Measurements from ENCODE around the gene RIN3.
A peak's percentile ranks its signal among the peaks of the same experiment; 100 is the strongest.

The RIN3 gene

DNA sequence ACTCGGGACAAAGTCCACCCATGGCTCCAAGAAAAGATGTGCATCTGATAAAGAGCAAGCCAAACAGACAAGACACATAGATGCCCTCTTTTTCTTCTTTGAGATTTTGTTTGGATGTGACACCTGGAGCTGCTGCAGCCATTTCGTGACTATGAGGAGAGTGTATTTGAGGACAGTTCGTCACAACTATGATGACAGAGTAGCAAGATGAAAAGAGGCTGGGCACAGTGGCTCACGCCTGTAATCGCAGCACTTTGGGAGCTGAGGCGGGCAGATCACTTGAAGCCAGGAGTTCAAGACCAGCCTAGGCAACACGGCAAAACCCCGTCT lies 213.3 kb downstream of the RIN3 start:
- H3K4me3 ChIP-seq (replicated peaks in 1 of 2; ENCODE audit: low read depth in 2 of 2, low read length in 2 of 2), result no peak overlapping the region
- DNase-seq (ENCODE audit: low read depth in 2 of 2), result no peak
- TF ChIP-seq, protein P1, sequence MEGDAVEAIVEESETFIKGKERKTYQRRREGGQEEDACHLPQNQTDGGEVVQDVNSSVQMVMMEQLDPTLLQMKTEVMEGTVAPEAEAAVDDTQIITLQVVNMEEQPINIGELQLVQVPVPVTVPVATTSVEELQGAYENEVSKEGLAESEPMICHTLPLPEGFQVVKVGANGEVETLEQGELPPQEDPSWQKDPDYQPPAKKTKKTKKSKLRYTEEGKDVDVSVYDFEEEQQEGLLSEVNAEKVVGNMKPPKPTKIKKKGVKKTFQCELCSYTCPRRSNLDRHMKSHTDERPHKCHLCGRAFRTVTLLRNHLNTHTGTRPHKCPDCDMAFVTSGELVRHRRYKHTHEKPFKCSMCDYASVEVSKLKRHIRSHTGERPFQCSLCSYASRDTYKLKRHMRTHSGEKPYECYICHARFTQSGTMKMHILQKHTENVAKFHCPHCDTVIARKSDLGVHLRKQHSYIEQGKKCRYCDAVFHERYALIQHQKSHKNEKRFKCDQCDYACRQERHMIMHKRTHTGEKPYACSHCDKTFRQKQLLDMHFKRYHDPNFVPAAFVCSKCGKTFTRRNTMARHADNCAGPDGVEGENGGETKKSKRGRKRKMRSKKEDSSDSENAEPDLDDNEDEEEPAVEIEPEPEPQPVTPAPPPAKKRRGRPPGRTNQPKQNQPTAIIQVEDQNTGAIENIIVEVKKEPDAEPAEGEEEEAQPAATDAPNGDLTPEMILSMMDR (IDR thresholded peaks at IDR 0.05; ENCODE audit: low read depth, low read length), result no peak

DNA sequence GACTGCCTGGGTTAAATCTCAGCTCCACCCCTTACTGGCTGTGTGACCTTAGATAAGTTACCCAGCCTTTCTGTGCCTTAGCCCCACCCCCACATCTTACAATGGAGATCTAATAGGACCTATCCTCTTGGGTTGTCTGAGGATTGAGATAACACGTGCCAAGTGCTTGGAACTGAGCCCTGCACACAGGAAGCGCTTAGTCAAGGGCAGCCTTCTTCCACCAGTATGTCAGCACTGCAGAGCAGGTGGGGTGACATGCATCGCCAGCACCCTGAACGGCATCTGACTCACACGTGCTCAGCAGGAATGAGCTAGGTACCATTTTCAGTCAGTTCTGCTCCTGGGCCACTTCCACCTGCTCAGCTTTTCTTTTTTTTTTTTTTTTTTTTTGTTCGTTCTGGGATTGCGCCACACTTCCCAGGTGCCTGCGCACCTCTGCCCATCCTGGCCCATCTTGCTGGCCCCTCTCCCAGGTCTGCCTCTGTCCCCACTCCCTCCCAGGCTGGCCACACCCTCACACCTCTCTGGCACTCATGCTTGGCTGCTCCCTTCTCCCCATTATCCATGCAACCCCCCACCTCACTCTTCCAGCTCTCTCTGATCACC lies 215.3 kb downstream of the RIN3 start:
- no peak overlapping the region for H3K4me3 ChIP-seq (replicated peaks in 1 of 2; ENCODE audit: low read depth in 2 of 2, low read length in 2 of 2)
- TF ChIP-seq, protein P1 (IDR thresholded peaks at IDR 0.05; ENCODE audit: low read depth, low read length), result no peak
- peak; percentile 58 to 71 for DNase-seq (ENCODE audit: low read depth in 2 of 2)

DNA sequence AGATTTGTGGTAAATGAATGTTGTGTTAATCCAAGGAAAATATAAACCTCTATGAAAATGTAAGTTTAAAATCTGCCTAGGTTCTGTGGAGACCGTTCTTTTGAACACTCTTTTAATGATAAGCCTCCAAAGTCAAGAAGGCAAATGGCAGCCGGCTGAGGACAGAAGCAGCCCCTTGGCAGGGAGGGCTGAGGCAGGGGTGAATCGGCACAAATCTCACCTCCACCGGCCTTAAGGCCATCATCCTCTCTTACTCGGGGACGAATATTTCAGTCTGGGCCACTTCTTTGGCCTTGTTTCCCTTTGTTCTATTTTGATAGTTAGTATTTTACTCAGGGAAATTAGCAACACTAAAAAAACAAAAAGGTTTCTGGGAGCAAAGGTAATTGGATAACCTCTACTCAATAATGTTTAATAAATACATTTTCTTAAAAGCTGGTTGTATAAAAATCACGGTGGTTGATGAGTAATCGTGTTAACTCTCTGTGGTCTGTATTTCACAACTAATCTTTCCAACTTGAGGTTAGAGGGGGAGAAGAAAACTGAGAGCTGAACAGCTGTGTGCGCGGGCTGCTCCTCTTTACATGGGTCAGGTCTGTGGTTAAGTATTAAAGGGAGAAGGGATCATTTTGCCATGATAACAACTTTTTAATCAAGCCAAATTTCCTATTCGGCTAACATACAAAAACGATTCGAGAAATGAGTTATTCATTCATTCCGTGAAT lies 216.2 kb downstream of the RIN3 start:
- DNase-seq (ENCODE audit: low read depth in 2 of 2), result peak; percentile 76 to 86
- H3K4me3 ChIP-seq (replicated peaks in 1 of 2; ENCODE audit: low read depth in 2 of 2, low read length in 2 of 2), result no peak overlapping the region
- TF ChIP-seq, protein P1 (IDR thresholded peaks at IDR 0.05; ENCODE audit: low read depth, low read length), result no peak

DNA sequence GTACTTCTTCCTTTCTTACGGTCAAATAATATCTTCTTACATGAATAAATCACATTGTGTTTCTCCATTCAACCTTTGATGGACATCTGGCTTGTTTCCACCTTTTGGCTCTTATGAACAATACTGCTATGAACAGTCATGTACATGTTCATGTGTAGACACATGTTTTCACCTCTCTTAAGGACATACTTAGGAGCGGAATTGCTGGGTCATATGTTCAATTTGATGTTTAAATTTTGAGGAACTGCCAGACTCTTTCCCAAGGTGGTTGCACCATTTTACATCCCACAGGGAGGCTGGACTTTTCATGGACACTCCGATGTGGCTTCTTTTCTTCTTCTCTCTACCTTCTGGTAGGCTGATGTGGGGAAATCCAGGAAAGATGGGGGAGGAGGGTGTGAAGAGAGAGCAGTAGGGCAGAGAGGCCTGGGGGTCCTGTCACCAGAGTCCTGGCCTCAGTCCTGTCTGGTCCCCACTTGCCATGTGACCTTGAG lies 218.1 kb downstream of the RIN3 start:
- DNase-seq (ENCODE audit: low read depth in 2 of 2), result no peak
- no peak overlapping the region for H3K4me3 ChIP-seq (replicated peaks in 1 of 2; ENCODE audit: low read depth in 2 of 2, low read length in 2 of 2)
- TF ChIP-seq, protein P1 (IDR thresholded peaks at IDR 0.05; ENCODE audit: low read depth, low read length), result no peak

DNA sequence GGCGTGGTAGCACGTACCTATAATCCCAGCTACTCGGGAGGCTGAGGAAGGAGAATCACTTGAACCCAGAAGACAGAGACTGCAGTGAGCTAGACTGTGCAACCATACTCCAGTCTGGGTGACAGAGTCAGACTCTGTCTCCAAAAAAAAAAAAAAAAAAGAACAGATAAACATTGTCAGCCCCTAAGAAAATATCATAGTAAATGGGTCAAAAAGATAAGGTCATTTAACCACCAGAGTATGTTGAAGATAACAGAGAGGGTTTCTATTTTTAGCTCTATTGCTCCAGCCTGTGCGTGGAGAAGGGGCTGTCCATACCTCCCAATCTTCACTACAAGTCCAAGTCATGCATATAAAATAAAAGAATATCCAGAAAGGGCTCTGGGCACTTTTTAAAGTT lies 219.4 kb downstream of the RIN3 start:
- DNase-seq (ENCODE audit: low read depth in 2 of 2), result peak in 1 of 2 donors; percentile 16
- TF ChIP-seq, protein P1 (IDR thresholded peaks at IDR 0.05; ENCODE audit: low read depth, low read length), result no peak

DNA sequence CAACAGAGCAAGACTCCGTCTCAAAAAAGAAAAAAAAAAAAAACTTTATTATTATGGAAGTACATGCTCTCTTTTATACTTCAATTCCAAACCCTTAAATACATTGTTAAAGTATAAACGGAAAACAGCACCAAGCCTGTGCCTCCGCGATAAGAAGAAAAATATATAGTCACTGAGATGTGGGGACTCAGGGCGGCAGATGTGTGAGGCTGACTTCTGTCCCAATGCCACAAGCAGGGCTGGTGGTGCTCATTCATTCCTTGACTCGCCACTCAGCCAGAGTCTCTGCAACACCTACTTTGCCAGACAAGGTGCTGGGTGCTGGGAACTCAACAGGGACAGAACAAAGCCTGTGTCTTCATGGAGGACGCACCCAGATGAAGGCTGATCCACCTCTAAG lies 221.0 kb downstream of the RIN3 start:
- no peak for DNase-seq (ENCODE audit: low read depth in 2 of 2)
- H3K4me3 ChIP-seq (replicated peaks in 1 of 2; ENCODE audit: low read depth in 2 of 2, low read length in 2 of 2), result no peak overlapping the region
- TF ChIP-seq, protein P1 (IDR thresholded peaks at IDR 0.05; ENCODE audit: low read depth, low read length), result no peak

More for the DNA sequence above, 219.4 kb downstream of the RIN3 start:
- no peak overlapping the region for H3K4me3 ChIP-seq (replicated peaks in 1 of 2; ENCODE audit: low read depth in 2 of 2, low read length in 2 of 2)

All from cardiac fibroblast (primary cell).